ENCODE results near the gene SPTBN1.

- TF ChIP-seq GATA2 (IDR thresholded peaks at IDR 0.05; ENCODE audit: low read depth, low read length) (no peak), GATA3 (IDR thresholded peaks at IDR 0.05; ENCODE audit: low read depth, low read length) (no peak)
These were observed 27.3 kb downstream of the SPTBN1 start for GRCh38 chr2:54483426-54483825.

Data from SH-SY5Y (cell line).